ENCODE results near the gene PPP2R2C.

PPP2R2C gene

DNA sequence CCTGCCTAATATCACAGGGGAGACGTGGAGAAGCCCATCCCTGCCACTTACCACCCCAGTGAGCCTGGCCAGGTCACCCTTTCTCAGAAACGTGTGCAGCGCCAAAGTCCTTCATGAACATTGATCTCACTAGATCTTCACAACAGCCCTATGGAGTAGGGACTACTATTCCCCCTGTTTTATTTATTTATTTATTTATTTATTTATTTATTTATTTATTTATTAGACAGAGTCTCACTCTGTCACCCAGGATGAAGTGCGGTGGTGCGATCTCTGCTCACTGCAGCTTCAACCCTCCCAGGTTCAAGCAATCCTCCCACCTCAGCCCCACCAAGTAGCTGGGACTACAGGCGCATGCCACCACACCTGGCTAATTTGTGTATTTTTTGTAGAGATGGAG is 61.8 kb downstream of the PPP2R2C start:
- no peaks in the 10 kb centered on the region for H3K36me3 ChIP-seq (ENCODE audit: control insufficient read depth in 4 of 4, insufficient read depth in 4 of 4, low read length in 3 of 4)
- H3K27me3 ChIP-seq (replicated peaks in 2 of 5; ENCODE audit: control insufficient read depth in 4 of 5, insufficient read depth in 5 of 5, low read length in 4 of 5) = peaks cover 0 to 38% (median 5%) of the 10 kb centered on the region in 5 experiments
- H3K27ac ChIP-seq (ENCODE audit: insufficient read depth in 1 of 2, low read depth in 1 of 2, low read length in 2 of 2, poor library complexity in 1 of 2, severe bottlenecking in 2 of 2) = no peak overlapping the region
- no peak for DNase-seq
- WGBS (ENCODE audit: insufficient coverage) = 90% methylated on average over 2 of the region's 6 CpGs
- ChIA-PET POLR2A (no interaction called here), CTCF (no interaction called here)
- no peaks in the 10 kb centered on the region for H3K4me1 ChIP-seq (ENCODE audit: control extremely low read depth in 1 of 4, control insufficient read depth in 4 of 4, insufficient read depth in 4 of 4, low read length in 3 of 4)
- no peaks in the 10 kb centered on the region for H3K9me3 ChIP-seq (ENCODE audit: control extremely low read depth in 1 of 5, control insufficient read depth in 4 of 5, insufficient read depth in 2 of 5, low read depth in 1 of 5, low read length in 4 of 5)
- H3K4me3 ChIP-seq (ENCODE audit: control insufficient read depth in 1 of 7, extremely low read depth in 1 of 7, insufficient read depth in 4 of 7, low read depth in 2 of 7, low read length in 6 of 7) = no peak overlapping the region

GRCh38 chr4:6410068-6410467 is 62.3 kb downstream of the PPP2R2C start:
- no peak overlapping the region for H3K27ac ChIP-seq (ENCODE audit: insufficient read depth in 1 of 2, low read depth in 1 of 2, low read length in 2 of 2, poor library complexity in 1 of 2, severe bottlenecking in 2 of 2)
- H3K4me1 ChIP-seq (ENCODE audit: control extremely low read depth in 1 of 4, control insufficient read depth in 4 of 4, insufficient read depth in 4 of 4, low read length in 3 of 4) = no peaks in the 10 kb centered on the region
- POLR2A ChIA-PET = no interaction called here
- H3K36me3 ChIP-seq (ENCODE audit: control insufficient read depth in 4 of 4, insufficient read depth in 4 of 4, low read length in 3 of 4) = no peaks in the 10 kb centered on the region
- no peak for DNase-seq
- CTCF ChIA-PET = no interaction called here
- H3K4me3 ChIP-seq (ENCODE audit: control insufficient read depth in 1 of 7, extremely low read depth in 1 of 7, insufficient read depth in 4 of 7, low read depth in 2 of 7, low read length in 6 of 7) = no peak overlapping the region
- no peaks in the 10 kb centered on the region for H3K9me3 ChIP-seq (ENCODE audit: control extremely low read depth in 1 of 5, control insufficient read depth in 4 of 5, insufficient read depth in 2 of 5, low read depth in 1 of 5, low read length in 4 of 5)
- peaks cover 0 to 42% (median 7%) of the 10 kb centered on the region in 5 experiments for H3K27me3 ChIP-seq (replicated peaks in 2 of 5; ENCODE audit: control insufficient read depth in 4 of 5, insufficient read depth in 5 of 5, low read length in 4 of 5)
- WGBS (ENCODE audit: insufficient coverage) = 83% methylated on average over 11 of the region's 11 CpGs

- 94% methylated on average over 6 of the region's 6 CpGs for WGBS (ENCODE audit: insufficient coverage)
- no peak for DNase-seq
- Histone ChIP-seq H3K4me3 (ENCODE audit: control insufficient read depth in 1 of 7, extremely low read depth in 1 of 7, insufficient read depth in 4 of 7, low read depth in 2 of 7, low read length in 6 of 7) (no peak overlapping the region), H3K27ac (ENCODE audit: insufficient read depth in 1 of 2, low read depth in 1 of 2, low read length in 2 of 2, poor library complexity in 1 of 2, severe bottlenecking in 2 of 2) (no peak overlapping the region), H3K27me3 (replicated peaks in 2 of 5; ENCODE audit: control insufficient read depth in 4 of 5, insufficient read depth in 5 of 5, low read length in 4 of 5) (peaks cover 0 to 42% (median 10%) of the 10 kb centered on the region in 5 experiments), H3K36me3 (ENCODE audit: control insufficient read depth in 4 of 4, insufficient read depth in 4 of 4, low read length in 3 of 4) (no peaks in the 10 kb centered on the region), H3K4me1 (ENCODE audit: control extremely low read depth in 1 of 4, control insufficient read depth in 4 of 4, insufficient read depth in 4 of 4, low read length in 3 of 4) (no peaks in the 10 kb centered on the region), H3K9me3 (ENCODE audit: control extremely low read depth in 1 of 5, control insufficient read depth in 4 of 5, insufficient read depth in 2 of 5, low read depth in 1 of 5, low read length in 4 of 5) (no peaks in the 10 kb centered on the region)
- CTCF ChIA-PET = interaction anchor here (0.8 kb wide), 1 partner anchor 19 kb away, joined by 3 read pairs; no protein-coding TSS in a partner anchor
- POLR2A ChIA-PET = no interaction called here
These were observed 63.0 kb downstream of the PPP2R2C start for GRCh38 chr4:6409381-6409780.

GRCh38 chr4:6408263-6408662 is 64.2 kb downstream of the PPP2R2C start:
- Histone ChIP-seq H3K27me3 (replicated peaks in 2 of 5; ENCODE audit: control insufficient read depth in 4 of 5, insufficient read depth in 5 of 5, low read length in 4 of 5) (peaks cover 0 to 53% (median 16%) of the 10 kb centered on the region in 5 experiments), H3K9me3 (ENCODE audit: control extremely low read depth in 1 of 5, control insufficient read depth in 4 of 5, insufficient read depth in 2 of 5, low read depth in 1 of 5, low read length in 4 of 5) (no peaks in the 10 kb centered on the region), H3K36me3 (ENCODE audit: control insufficient read depth in 4 of 4, insufficient read depth in 4 of 4, low read length in 3 of 4) (no peaks in the 10 kb centered on the region), H3K27ac (ENCODE audit: insufficient read depth in 1 of 2, low read depth in 1 of 2, low read length in 2 of 2, poor library complexity in 1 of 2, severe bottlenecking in 2 of 2) (no peak overlapping the region), H3K4me1 (ENCODE audit: control extremely low read depth in 1 of 4, control insufficient read depth in 4 of 4, insufficient read depth in 4 of 4, low read length in 3 of 4) (no peaks in the 10 kb centered on the region), H3K4me3 (ENCODE audit: control insufficient read depth in 1 of 7, extremely low read depth in 1 of 7, insufficient read depth in 4 of 7, low read depth in 2 of 7, low read length in 6 of 7) (no peak overlapping the region)
- no peak for DNase-seq
- 74% methylated on average over 3 of the region's 4 CpGs for WGBS (ENCODE audit: insufficient coverage)
- POLR2A ChIA-PET = no interaction called here
- CTCF ChIA-PET = no interaction called here

DNA sequence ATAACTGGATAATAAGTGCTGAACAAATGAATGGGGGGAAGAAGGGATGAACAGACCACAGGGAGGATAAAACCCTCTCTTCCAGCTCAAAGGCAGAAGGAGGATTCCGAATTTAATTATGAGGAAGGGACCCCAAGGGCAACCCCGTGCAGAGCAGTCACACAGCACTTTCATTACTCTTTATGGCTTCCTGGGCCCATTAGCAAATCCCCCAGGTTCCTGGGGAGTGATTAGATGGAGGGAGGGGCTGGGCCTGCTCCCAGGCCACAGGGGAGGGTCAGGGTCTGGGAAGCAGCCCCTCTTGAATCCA is 67.1 kb downstream of the PPP2R2C start:
- H3K27ac ChIP-seq (ENCODE audit: insufficient read depth in 1 of 2, low read depth in 1 of 2, low read length in 2 of 2, poor library complexity in 1 of 2, severe bottlenecking in 2 of 2) = no peak overlapping the region
- CTCF ChIA-PET = no interaction called here
- no peak for DNase-seq
- H3K4me3 ChIP-seq (ENCODE audit: control insufficient read depth in 1 of 7, extremely low read depth in 1 of 7, insufficient read depth in 4 of 7, low read depth in 2 of 7, low read length in 6 of 7) = no peak overlapping the region
- no peaks in the 10 kb centered on the region for H3K9me3 ChIP-seq (ENCODE audit: control extremely low read depth in 1 of 5, control insufficient read depth in 4 of 5, insufficient read depth in 2 of 5, low read depth in 1 of 5, low read length in 4 of 5)
- WGBS (ENCODE audit: insufficient coverage) = no CpG with 5 or more reads among the region's 2 CpGs
- POLR2A ChIA-PET = no interaction called here
- peaks cover 4 to 76% (median 22%) of the 10 kb centered on the region in 5 experiments for H3K27me3 ChIP-seq (replicated peaks in 2 of 5; ENCODE audit: control insufficient read depth in 4 of 5, insufficient read depth in 5 of 5, low read length in 4 of 5)
- H3K4me1 ChIP-seq (ENCODE audit: control extremely low read depth in 1 of 4, control insufficient read depth in 4 of 4, insufficient read depth in 4 of 4, low read length in 3 of 4) = no peaks in the 10 kb centered on the region
- no peaks in the 10 kb centered on the region for H3K36me3 ChIP-seq (ENCODE audit: control insufficient read depth in 4 of 4, insufficient read depth in 4 of 4, low read length in 3 of 4)

GRCh38 chr4:6404611-6405396 is 67.6 kb downstream of the PPP2R2C start:
- H3K27ac ChIP-seq (ENCODE audit: insufficient read depth in 1 of 2, low read depth in 1 of 2, low read length in 2 of 2, poor library complexity in 1 of 2, severe bottlenecking in 2 of 2) = no peak overlapping the region
- POLR2A ChIA-PET = no interaction called here
- no peak overlapping the region for H3K4me3 ChIP-seq (ENCODE audit: control insufficient read depth in 1 of 7, extremely low read depth in 1 of 7, insufficient read depth in 4 of 7, low read depth in 2 of 7, low read length in 6 of 7)
- no peak for DNase-seq
- WGBS (ENCODE audit: insufficient coverage) = 67% methylated on average over 22 of the region's 22 CpGs
- H3K36me3 ChIP-seq (ENCODE audit: control insufficient read depth in 4 of 4, insufficient read depth in 4 of 4, low read length in 3 of 4) = no peaks in the 10 kb centered on the region
- H3K4me1 ChIP-seq (ENCODE audit: control extremely low read depth in 1 of 4, control insufficient read depth in 4 of 4, insufficient read depth in 4 of 4, low read length in 3 of 4) = no peaks in the 10 kb centered on the region
- H3K9me3 ChIP-seq (ENCODE audit: control extremely low read depth in 1 of 5, control insufficient read depth in 4 of 5, insufficient read depth in 2 of 5, low read depth in 1 of 5, low read length in 4 of 5) = no peaks in the 10 kb centered on the region
- CTCF ChIA-PET = no interaction called here
- peaks cover 4 to 80% (median 22%) of the 10 kb centered on the region in 5 experiments for H3K27me3 ChIP-seq (replicated peaks in 2 of 5; ENCODE audit: control insufficient read depth in 4 of 5, insufficient read depth in 5 of 5, low read length in 4 of 5)

DNA sequence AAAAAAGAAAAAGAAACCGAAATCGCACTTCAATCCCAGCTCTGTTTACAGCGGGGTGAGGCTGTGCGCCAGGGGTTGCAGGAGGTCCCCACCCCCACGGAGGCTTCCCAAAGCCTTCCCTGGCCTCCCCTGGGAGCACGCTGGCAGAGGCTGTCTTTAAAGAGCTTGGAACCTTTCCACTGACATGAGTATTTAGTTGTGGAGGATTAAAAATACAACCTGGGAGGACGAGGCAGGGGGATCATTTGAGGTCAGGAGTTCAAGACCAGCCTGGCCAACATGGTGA is 69.1 kb downstream of the PPP2R2C start:
- DNase-seq = no peak
- no peaks in the 10 kb centered on the region for H3K36me3 ChIP-seq (ENCODE audit: control insufficient read depth in 4 of 4, insufficient read depth in 4 of 4, low read length in 3 of 4)
- ChIA-PET CTCF (no interaction called here), POLR2A (no interaction called here)
- no peak overlapping the region for H3K4me3 ChIP-seq (ENCODE audit: control insufficient read depth in 1 of 7, extremely low read depth in 1 of 7, insufficient read depth in 4 of 7, low read depth in 2 of 7, low read length in 6 of 7)
- no peaks in the 10 kb centered on the region for H3K4me1 ChIP-seq (ENCODE audit: control extremely low read depth in 1 of 4, control insufficient read depth in 4 of 4, insufficient read depth in 4 of 4, low read length in 3 of 4)
- 25% methylated on average over 4 of the region's 7 CpGs for WGBS (ENCODE audit: insufficient coverage)
- no peaks in the 10 kb centered on the region for H3K9me3 ChIP-seq (ENCODE audit: control extremely low read depth in 1 of 5, control insufficient read depth in 4 of 5, insufficient read depth in 2 of 5, low read depth in 1 of 5, low read length in 4 of 5)
- H3K27ac ChIP-seq (ENCODE audit: insufficient read depth in 1 of 2, low read depth in 1 of 2, low read length in 2 of 2, poor library complexity in 1 of 2, severe bottlenecking in 2 of 2) = no peak overlapping the region
- H3K27me3 ChIP-seq (replicated peaks in 2 of 5; ENCODE audit: control insufficient read depth in 4 of 5, insufficient read depth in 5 of 5, low read length in 4 of 5) = peaks cover 4 to 92% (median 24%) of the 10 kb centered on the region in 5 experiments
